ENCODE measurements around the gene DEDD2.

Gene DEDD2

GRCh38 chr19:42226886-42227285, 9.4 kb upstream of the DEDD2 start:
- DNase-seq (ENCODE audit: low spot score), result no peak

DNA sequence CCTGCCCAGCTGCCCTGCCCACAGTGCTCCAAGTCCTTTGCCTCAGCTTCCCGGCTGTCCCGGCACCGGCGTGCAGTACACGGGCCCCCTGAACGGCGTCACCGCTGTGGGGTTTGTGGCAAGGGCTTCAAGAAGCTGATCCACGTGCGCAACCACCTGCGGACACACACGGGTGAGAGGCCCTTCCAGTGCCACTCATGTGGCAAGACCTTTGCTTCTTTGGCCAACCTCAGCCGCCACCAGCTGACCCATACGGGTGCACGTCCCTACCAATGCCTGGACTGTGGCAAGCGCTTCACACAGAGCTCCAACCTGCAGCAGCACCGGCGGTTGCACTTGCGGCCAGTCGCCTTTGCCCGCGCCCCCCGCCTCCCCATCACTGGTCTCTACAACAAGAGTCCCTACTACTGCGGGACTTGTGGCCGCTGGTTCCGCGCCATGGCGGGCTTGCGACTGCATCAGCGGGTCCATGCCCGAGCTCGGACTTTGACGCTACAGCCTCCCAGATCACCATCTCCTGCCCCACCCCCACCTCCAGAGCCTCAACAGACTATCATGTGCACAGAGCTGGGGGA, 8.3 kb upstream of the DEDD2 start:
- DNase-seq (ENCODE audit: low spot score), result no peak

GRCh38 chr19:42224940-42225717, 7.7 kb upstream of the DEDD2 start:
- no peak for DNase-seq (ENCODE audit: low spot score)

DNA sequence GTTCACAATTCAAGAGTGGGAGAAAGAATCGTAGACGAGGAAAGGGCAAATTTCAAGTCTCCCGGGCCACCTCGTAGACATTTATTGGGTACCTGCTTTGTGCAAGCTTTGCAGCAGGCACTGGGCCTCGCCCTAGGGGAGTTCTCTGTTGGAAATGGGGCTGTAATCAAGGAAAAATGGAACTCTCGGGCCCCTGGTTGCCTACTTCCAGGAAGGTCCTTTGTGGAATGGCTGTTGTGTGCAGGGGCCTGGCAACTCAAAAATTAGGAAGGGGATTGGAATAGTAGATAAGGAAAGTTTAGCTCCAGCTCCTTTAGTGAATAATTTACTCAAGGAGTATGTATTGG, 3.2 kb upstream of the DEDD2 start:
- DNase-seq (ENCODE audit: low spot score), result no peak

- peak; percentile 99 for DNase-seq (ENCODE audit: low spot score)
Observed at GRCh38 chr19:42219812-42220750, 2.6 kb upstream of the DEDD2 start, which contains the start of gene ZNF526. Gene ZNF526 (plus strand): TSS chr19:42220312. CDS start chr19:42224404, 4,092 bp downstream.

DNA sequence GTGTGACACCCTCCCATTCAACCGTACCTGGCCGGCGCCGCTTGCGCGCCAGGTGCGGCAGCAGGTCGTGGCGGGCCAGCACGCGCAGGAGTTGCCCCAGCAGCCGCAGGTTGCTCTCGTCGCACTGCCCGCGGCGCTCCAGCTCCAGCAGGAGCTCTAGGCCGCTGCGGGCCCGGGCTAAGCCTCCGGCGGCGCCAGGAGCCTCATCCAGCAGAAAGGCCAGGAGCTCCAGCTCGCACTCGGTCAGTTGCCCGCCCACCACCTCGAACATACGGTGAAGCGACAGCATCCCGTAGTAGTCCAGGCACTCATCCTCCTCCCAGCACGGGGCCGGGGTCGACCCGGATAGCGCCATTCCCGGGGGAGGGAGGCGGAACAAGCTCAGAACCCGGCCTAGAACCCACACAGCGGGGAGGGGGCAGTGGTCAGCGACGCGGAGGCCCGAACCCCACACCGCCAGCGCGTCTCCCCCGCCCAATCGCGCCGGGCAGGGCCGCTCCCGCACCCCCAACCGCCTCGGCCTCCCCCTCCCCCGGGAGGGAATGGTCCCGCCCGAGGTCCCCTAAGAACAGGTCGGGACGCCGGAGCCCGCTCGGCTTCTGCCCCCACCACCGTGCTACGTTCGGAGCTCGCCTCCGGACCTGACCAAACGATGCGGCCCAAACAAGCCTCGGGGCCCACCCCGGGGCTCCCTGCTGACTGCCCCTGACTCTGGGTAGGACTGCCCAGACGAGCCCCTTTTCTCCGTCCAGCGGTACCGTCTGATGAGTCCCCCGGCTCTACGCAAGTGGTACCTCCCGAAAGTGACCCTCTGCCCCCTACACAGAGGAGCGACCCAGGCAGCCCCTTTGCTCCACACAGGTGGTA, 591 bp downstream of the DEDD2 start:
- peak; percentile 62 for DNase-seq (ENCODE audit: low spot score)

DNA sequence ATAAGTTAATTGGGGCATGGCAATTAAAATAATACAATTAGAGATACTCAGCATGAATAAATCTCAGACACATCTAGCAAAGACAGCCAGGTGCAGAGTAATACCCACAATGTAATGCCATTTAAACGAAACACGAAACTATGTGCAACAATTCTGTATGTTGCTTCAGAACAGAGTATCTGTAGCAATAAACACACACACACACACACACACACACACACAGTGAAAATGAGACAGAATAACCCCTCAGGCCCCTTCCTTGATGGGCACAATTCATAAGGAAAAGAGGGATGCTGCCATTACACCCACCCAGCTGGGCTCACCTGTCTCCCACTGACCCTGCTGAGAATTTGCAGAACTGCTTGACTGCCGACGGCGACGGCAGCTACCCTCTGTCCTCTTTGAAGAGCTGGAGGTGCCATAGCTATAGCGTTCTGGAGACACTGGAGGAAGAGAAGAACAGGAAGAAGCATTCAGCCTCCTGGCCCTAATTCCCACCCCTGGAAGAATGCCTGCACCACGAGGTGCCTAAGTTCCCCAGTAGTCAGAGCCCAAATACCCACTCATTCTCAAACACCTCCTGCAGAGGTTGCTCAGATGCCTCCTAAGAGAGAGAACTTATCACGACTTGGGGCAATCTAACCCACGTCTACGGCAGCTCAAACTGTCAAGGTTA, 2.5 kb downstream of the DEDD2 start:
- DNase-seq (ENCODE audit: low spot score), result no peak

GRCh38 chr19:42212886-42213285, 4.6 kb downstream of the DEDD2 start:
- no peak for DNase-seq (ENCODE audit: low spot score)

- no peak for DNase-seq (ENCODE audit: low spot score)
Observed at GRCh38 chr19:42208612-42209011, 8.9 kb downstream of the DEDD2 start.

GRCh38 chr19:42207767-42208271, 9.7 kb downstream of the DEDD2 start:
- no peak for DNase-seq (ENCODE audit: low spot score)

GRCh38 chr19:42206871-42207755, 10.4 kb downstream of the DEDD2 start:
- no peak for DNase-seq (ENCODE audit: low spot score)

DNA sequence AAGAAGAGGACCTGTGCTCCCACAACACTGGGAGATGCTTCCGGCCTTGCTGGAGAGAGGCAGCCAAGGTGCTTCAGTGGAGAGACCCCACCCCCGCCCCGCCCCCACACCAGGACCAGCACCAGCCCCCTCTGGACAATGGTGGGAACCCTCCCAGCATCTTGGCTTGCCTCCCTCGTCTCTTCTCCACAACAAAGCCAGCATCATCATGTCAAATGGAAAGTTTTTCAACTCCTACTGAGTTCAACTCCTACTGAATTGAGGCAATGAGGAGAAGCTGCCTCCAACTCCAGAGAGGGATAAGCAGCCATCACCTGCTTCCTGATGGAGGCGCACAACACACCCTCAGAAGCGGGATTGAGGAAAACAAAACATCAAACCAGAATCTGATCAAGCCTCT, 12.8 kb downstream of the DEDD2 start:
- DNase-seq (ENCODE audit: low spot score), result no peak

GRCh38 chr19:42203700-42204099, 13.8 kb downstream of the DEDD2 start:
- DNase-seq (ENCODE audit: low spot score), result no peak

DNA sequence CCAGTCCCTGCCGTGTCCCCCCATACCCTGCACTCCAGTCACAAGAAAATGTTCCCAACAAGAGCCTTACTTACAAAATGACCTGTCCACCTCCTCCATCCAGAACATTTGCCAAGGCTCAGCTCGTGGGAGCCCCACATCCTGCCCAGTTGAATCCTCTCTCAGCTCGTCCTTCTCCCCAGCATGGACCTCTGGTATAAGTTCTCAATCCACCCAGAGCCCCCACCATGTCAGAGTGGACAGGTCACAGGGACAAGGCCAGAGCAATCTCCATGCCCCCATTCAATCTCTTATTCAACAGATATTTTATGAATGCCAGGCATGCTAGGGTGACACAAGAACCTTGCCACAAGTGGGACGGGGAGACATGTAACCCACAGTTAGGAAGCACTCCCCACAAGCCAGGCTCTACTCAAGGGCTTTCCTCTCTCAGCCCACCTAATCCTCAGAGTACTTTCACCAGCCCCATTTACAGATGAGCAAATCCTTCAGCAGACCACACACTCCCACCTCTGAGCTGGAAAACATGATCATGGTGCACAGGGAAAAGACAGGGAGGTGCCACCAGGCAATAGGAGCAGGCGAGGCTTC, 15.1 kb downstream of the DEDD2 start:
- DNase-seq (ENCODE audit: low spot score), result no peak

- no peak for DNase-seq (ENCODE audit: low spot score)
Observed at GRCh38 chr19:42201489-42202289, 15.8 kb downstream of the DEDD2 start.

GRCh38 chr19:42200116-42200715, 17.3 kb downstream of the DEDD2 start:
- DNase-seq (ENCODE audit: low spot score), result no peak

GRCh38 chr19:42199440-42200115, 17.9 kb downstream of the DEDD2 start:
- no peak for DNase-seq (ENCODE audit: low spot score)

All from HuH-7.5 (cell line).